ENCODE results near the gene OMA1.
"Not testable (repeated sequence)": the region's sequence is repeated elsewhere in the genome, so short reads cannot be mapped to it uniquely, and the experiment has no call there.

OMA1 gene

GRCh38 chr1:58524353-58524945 lies 22.1 kb downstream of the OMA1 start:
- no peak for DNase-seq

DNA sequence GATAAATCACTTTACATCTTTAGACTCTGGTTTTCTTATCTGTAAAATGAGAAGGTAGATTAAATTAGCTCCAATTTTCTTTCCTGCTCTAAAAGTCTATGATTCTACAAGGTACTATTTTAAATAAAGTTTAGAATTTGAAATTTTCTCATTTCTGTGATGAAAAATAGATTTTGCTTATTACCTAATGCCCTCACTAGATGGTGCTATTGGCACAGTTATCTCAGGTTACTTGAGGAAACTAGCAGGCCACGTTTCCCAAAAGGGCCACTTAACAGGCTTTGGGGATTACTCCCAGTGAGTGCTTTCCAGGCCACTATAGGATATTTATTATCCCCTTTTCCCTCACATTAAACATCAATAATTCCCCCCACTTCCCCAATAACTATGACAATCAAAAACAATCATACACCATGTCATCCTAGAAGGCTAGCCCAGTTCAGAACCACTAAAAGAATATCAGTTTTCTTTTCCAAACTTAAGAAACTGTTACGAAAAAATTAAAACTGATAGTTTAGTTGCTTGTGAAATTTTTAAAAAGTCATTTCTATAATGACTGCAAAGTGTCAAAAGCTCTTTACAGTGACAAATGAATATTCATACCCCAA lies 30.6 kb downstream of the OMA1 start:
- DNase-seq: peak; percentile 42

DNA sequence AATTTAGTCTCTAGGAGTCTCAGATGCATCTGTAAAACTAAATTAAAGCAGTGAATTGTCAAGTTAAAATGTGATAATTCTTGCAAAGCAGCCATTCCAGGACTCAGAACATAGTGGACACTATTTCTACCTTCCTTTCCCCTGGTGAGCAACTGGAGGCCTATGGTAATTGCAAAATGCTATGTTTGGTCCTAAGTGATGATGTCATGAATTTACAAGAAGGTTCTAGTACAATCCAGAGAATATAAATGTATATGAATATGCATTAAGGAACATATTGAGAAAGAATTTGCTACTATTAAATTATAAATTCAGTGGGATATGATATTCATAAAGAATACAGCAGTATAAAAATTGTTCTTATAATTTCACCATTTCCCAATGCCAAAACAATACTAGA lies 32.6 kb downstream of the OMA1 start:
- no peak for DNase-seq

GRCh38 chr1:58508629-58509028 lies 37.9 kb downstream of the OMA1 start:
- no peak for DNase-seq

- DNase-seq: no peak
Measured at GRCh38 chr1:58505286-58505685, 41.2 kb downstream of the OMA1 start.

GRCh38 chr1:58502519-58502918 lies 44.0 kb downstream of the OMA1 start:
- no peak for DNase-seq

DNA sequence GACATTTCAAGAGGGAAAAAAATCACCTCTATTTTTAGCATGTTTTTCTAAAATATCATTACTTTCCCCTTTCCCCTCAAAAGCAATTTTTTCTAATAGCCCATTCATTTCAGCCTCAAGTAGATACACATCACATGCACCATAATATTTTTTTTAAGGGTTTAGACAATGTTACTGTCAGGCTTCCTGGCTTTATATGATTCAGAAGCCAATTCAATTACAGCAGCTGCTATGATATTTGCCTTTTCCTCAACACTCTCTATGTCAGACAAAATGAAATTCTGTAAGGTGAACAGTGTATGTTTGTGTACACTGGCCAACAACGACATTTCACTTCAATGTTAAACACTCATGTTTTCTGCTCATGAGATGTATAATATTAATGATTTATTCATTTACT lies 46.5 kb downstream of the OMA1 start:
- DNase-seq: no peak

DNA sequence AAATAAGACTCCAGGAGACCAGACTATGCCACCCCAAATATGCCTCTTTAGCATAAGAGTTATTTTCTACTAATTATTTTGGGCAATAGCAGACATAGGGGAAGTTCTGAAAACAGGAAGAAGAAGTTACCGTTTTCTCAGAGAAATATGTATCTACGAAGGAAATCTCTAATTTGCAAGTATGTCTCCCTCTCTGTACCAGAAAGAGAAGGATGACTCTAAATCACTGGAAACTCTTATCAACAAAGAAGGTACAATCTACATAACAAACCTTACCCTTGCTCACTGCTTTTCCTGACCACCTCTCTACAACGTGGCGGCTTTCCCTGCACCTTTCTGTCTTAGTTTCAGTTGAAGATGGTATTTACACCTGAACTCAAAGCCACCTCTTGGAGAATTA lies 49.0 kb downstream of the OMA1 start:
- DNase-seq: no peak

- no peak for DNase-seq
Measured at GRCh38 chr1:58496042-58496441, 50.5 kb downstream of the OMA1 start.

GRCh38 chr1:58488914-58489313 lies 57.6 kb downstream of the OMA1 start:
- not testable (repeated sequence) for DNase-seq

DNA sequence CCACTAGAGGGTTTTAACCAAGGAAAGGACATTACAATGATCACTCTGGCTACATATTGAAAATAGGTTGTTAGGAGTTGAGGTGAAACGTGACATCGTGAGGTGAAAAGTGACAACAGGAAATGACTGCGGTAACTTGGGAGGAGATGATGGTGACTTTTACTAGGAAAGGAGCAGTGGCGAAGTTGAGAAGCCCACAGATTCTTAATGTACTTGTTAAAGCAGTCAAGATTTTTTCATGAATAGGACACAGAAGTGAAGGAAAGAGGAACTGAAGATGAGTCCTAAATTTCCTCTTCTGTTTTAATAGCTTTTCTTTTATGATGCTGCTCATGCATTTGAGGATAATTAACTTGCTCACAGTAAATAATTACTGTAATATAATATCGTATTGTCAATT lies 59.5 kb downstream of the OMA1 start:
- DNase-seq: no peak

DNA sequence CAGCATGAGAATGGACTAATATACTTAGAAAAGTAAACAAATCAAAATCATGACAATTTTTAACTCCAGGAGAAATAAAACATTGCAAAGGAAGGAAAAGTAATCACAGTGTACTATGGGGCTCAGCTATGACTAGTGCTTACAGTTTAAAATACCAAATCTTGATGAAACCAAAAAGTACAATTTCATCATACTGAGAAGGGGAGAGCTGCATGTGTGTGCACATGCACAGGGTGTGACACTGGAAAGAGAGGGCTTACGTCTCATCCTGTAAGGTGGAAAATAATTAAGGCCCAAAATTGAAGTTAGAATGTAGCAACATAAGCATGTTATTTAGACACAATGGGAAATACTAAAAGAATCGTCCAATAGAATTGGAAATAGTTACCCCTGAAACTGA lies 64.6 kb downstream of the OMA1 start:
- no peak for DNase-seq

DNA sequence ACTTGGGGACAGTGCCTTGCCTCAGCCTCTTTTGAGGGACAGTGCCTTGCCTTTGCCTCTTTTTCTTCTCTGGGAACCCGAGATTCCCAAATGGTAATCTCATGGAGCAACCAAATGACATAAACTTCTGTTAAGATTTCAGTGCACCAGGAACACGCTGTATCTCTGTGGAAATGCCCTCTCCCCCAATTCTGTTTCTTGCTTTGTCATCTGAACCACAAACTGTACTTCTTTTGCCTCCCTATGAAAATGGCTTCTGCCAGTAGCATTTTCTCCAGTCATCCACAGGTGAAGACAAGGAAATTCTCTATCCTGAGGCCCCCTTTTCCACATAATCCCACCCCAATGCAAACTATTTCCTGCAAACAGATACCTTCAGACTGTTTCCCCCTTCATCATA lies 66.3 kb downstream of the OMA1 start:
- no peak for DNase-seq

- no peak for DNase-seq
Measured at GRCh38 chr1:58477390-58477789, 69.1 kb downstream of the OMA1 start.

DNA sequence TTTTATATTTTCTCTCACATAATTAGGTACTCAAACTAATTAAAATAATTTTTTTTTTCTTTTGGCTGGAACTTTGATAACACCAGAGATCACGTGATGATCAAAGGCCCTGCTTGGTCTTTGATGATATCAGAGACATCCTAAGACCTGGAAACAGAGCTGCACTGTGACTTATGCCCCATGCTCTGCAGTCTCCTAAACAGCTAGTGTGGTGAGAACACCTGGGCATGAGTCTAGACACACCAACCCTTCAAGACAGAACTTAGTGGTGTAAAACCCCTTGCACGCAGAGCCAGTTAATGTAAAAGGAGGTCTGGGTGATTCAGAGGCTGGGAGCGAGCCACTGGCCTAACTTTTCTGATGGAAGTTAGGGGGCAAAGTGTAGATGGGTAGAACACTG lies 70.3 kb downstream of the OMA1 start:
- no peak for DNase-seq

- DNase-seq: no peak
Measured at GRCh38 chr1:58469476-58469875, 77.0 kb downstream of the OMA1 start.

DNA sequence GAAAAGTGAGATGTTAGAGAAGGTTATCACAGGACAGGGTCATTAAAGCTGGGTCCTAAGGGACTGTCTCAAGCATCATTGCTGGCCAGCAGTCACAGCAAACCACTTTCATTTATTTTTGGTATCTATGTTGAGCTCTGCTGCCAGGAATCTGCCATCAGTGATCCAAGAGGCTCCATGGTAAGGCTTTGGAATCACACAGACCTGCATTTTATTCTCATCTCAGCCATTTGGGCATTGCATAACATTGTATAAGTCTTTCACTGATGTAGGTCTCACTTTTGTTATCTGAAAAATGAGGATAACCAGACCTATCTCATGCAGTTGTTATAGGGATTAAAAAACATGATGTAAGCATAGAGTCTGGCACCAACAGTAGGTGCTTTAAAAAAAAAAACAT lies 77.5 kb downstream of the OMA1 start:
- DNase-seq: no peak

- DNase-seq: no peak
Measured at GRCh38 chr1:58468612-58469011, 77.9 kb downstream of the OMA1 start.

DNA sequence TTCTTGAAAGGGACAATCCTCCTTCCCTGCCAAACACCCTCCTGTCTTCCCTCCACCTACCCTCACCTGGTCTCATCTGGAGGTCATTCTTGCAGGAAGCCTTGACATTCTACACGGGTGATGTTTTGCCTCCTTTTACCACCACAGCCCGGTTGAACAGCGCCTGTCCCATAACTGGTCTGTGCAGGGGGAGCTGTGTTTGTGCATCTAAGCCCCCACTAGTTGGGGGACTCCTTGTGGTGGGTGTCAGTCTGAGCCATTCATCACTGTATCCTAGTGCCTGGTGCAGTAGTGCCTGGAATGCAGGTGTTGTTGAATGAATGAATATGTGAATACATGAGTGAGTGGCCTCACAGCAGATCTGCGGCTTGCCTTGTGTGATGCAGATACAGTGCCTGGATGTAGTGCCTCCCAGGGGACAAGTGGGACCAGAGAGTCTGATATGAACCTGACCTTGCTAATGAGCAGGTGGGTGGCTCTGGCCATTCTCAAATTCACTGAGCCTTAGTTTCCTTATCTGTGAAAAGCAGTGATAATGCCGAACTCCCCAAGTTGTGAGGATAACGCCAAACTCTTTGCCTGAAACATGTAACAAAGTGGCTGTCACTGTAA lies 79.8 kb downstream of the OMA1 start:
- no peak for DNase-seq

GRCh38 chr1:58465825-58466629 lies 80.5 kb downstream of the OMA1 start:
- no peak for DNase-seq

- DNase-seq: no peak
Measured at GRCh38 chr1:58465176-58465575, 81.3 kb downstream of the OMA1 start.

- DNase-seq: no peak
Measured at GRCh38 chr1:58460469-58460868, 86.1 kb downstream of the OMA1 start.

DNA sequence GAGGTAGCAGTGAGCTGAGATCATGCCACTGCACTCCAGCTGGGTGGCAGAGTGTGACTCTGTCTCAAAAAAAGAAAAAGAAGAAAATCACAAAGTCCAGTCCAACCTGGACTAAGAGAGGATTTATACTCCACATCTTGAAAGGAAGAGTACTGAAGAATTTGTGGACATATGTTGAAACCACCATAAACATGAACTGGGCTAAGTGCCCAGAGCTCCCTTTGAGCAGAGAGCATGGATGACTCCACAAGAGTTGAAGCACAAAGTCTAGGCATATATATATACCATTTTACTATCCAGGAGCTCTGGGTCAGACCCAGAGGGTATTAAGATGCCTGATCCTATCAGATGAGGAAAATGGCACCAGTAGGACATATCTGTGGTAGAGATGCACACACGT lies 86.6 kb downstream of the OMA1 start:
- DNase-seq: no peak

All from CD4-positive, alpha-beta T cell treated with Interleukin-17A for 4 hours (primary cell).